CD4-positive, alpha-beta T cell (primary cell): ENCODE results near the gene GPR142. TPM values are rescaled to one million over a fixed set of nuclear protein-coding genes. Genes with fewer than 3 reads are reported as not detected.

Experiments used
- ATAC-seq: fragments of 200-7000 bp; cut with Tn5 transposase; one replicate; pipeline ENCODE4 v1.10.0; 2022; ENCODE audit warnings: mild to moderate bottlenecking; ENCODE audit not compliant: poor library complexity
- CTCF ChIA-PET: fragments of 350-600 bp; sonication (Branson Sonifier 250); formaldehyde crosslinking; loops from one replicate; lab custom pipeline; 2021; ENCODE audit warnings: antibody characterized with exemption, inconsistent platforms; lab: Charles Lee
- POLR2A ChIA-PET: fragments of 350-600 bp; sonication (Branson Sonifier 250); formaldehyde crosslinking; loops from one replicate; lab custom pipeline; 2021; ENCODE audit warnings: antibody characterized with exemption, inconsistent platforms; lab: Charles Lee
- DNase-seq, 14 experiments: peaks; one replicate each; pipeline ENCODE4 v3.0.0-alpha.2; 2013 to 2020; ENCODE audit warnings: mixed read lengths in 2 of 14
- H3K27ac ChIP-seq, 2 donors: one replicate each; pipeline versions ENCODE4 v1.5.1 to v1.7.0; 2013; ENCODE audit warnings: low read length in 2 of 2, low read depth in 1 of 2, mild to moderate bottlenecking in 1 of 2
- H3K27me3 ChIP-seq, 2 experiments: 1 replicate in 1 of 2; 2 replicates in 1 of 2; pipeline versions ENCODE4 v1.6.1 to v1.7.0; 2013; ENCODE audit warnings: low read length in 2 of 2, control low read depth in 1 of 2, mild to moderate bottlenecking in 1 of 2, moderate library complexity in 1 of 2; ENCODE audit not compliant: insufficient read depth in 2 of 2, control insufficient read depth in 1 of 2
- H3K36me3 ChIP-seq: one replicate; pipeline ENCODE4 v1.6.1; 2013; ENCODE audit warnings: low read length, control low read depth; ENCODE audit not compliant: insufficient read depth
- H3K4me1 ChIP-seq: one replicate; pipeline ENCODE4 v1.6.1; 2013; ENCODE audit warnings: low read length, control low read depth; ENCODE audit not compliant: insufficient read depth
- H3K4me3 ChIP-seq: one replicate; pipeline ENCODE4 v1.5.1; 2013; ENCODE audit warnings: mild to moderate bottlenecking, low read length, moderate library complexity
- H3K9me3 ChIP-seq, 2 experiments: 1 replicate in 1 of 2; 2 replicates in 1 of 2; pipeline versions ENCODE4 v1.6.1 to v1.7.0; 2013; ENCODE audit warnings: low read length in 2 of 2, mild to moderate bottlenecking in 2 of 2, control low read depth in 1 of 2, moderate library complexity in 1 of 2; ENCODE audit not compliant: control insufficient read depth in 1 of 2, insufficient read depth in 1 of 2
- H3K27ac Mint-ChIP-seq: one replicate; pipeline ENCODE4 v1.8.0; 2020; ENCODE audit warnings: mixed read lengths
- H3K27me3 Mint-ChIP-seq: one replicate; pipeline ENCODE4 v1.8.0; 2021; ENCODE audit warnings: mixed read lengths
- H3K36me3 Mint-ChIP-seq: one replicate; pipeline ENCODE4 v1.8.0; 2021; ENCODE audit warnings: low read depth, mixed read lengths
- H3K4me1 Mint-ChIP-seq: one replicate; pipeline ENCODE4 v1.8.0; 2021; ENCODE audit warnings: low read depth, mixed read lengths
- H3K4me3 Mint-ChIP-seq: one replicate; pipeline ENCODE4 v1.8.0; 2020; ENCODE audit warnings: mild to moderate bottlenecking, mixed read lengths
- H3K9me3 Mint-ChIP-seq: one replicate; pipeline ENCODE4 v1.8.0; 2020; ENCODE audit warnings: mixed read lengths
- CTCF ChIP-seq: fragments of 200-600 bp; IDR thresholded peaks from one replicate; pipeline ENCODE4 v1.8.0; 2022; ENCODE audit warnings: antibody characterized with exemption, mild to moderate bottlenecking
- intact Hi-C, 2 experiments: fragments of 100-400 bp; cut with DNase I in 1 of 2; cut with micrococcal nuclease in 1 of 2; formaldehyde crosslinking; loops; one replicate each; pipeline versions ENCODE4 v1.15.1 to v1.9.0; 2023 to 2025; cut with DNase I, micrococcal nuclease
- total RNA-seq, 174 experiments: library from RNA in 2 of 174; stranded (reverse) in 2 of 174; gene quantifications; one replicate each; pipeline ENCODE4 v1.2.3 and lab custom pipeline; 2021 to 2026

Gene GPR142
- total RNA-seq, 2 experiments from 2014 or later, result not detected

GRCh38 chr17:74393346-74393942 is 26.1 kb downstream of the GPR142 start:
- Mint-ChIP-seq H3K36me3 (no peaks in the 10 kb centered on the region), H3K4me3 (no peak overlapping the region), H3K9me3 (no peaks in the 10 kb centered on the region), H3K4me1 (no peaks in the 10 kb centered on the region), H3K27me3 (no peaks in the 10 kb centered on the region), H3K27ac (no peak overlapping the region)
- intact Hi-C loops, result no loop called here
- Histone ChIP-seq H3K27me3 (no peaks in the 10 kb centered on the region), H3K4me3 (no peak overlapping the region), H3K4me1 (no peaks in the 10 kb centered on the region), H3K36me3 (no peaks in the 10 kb centered on the region), H3K9me3 (no peaks in the 10 kb centered on the region), H3K27ac (no peak overlapping the region)
- TF ChIP-seq CTCF, result no peak
- ATAC-seq, result no peak
- POLR2A ChIA-PET, result no interaction called here
- CTCF ChIA-PET, result no interaction called here
- no peak for DNase-seq

DNA sequence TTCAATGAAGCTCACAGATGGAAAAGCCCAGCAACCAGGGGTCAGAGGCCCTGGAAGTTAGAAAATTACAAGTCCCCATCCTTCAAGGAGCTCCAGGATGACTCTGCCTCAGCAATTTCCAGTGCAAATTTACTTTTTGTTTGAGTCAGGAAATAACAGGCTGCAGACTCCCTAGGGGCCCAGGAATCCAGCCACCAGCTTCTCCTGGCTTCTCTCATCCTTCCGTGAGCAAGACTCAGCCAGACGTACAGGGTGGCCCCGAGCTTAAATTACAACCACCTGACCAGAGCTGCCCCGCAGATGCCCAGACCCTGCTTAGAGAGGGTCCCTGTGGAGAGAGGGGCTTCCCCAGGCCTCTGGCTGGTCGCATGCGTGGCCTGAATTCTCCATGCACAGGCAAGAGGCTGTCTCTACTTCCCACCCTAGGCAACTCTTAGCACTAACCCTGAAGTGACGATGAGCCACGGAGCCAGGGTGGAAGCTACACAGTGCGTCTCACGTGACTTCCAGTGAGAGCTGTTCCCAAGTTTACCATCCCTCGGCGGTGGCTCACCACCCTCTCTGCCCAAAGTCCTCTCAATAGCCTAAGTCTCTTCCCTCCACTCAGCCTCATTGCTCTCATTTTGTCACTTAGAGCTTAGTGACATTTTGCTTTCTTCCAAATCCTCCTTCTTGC is 27.1 kb downstream of the GPR142 start:
- intact Hi-C loops, result no loop called here
- Mint-ChIP-seq H3K9me3 (no peaks in the 10 kb centered on the region), H3K4me1 (no peaks in the 10 kb centered on the region), H3K27ac (no peak overlapping the region), H3K27me3 (no peaks in the 10 kb centered on the region), H3K36me3 (no peaks in the 10 kb centered on the region), H3K4me3 (no peak overlapping the region)
- no peak overlapping the region for H3K4me3 ChIP-seq
- H3K27ac ChIP-seq, result no peak overlapping the region
- H3K36me3 ChIP-seq, result no peaks in the 10 kb centered on the region
- ChIA-PET POLR2A (no interaction called here), CTCF (no interaction called here)
- no peaks in the 10 kb centered on the region for H3K4me1 ChIP-seq
- no peak for TF ChIP-seq CTCF
- H3K27me3 ChIP-seq, result no peaks in the 10 kb centered on the region
- ATAC-seq (no peak), DNase-seq (no peak)
- H3K9me3 ChIP-seq, result no peaks in the 10 kb centered on the region

DNA sequence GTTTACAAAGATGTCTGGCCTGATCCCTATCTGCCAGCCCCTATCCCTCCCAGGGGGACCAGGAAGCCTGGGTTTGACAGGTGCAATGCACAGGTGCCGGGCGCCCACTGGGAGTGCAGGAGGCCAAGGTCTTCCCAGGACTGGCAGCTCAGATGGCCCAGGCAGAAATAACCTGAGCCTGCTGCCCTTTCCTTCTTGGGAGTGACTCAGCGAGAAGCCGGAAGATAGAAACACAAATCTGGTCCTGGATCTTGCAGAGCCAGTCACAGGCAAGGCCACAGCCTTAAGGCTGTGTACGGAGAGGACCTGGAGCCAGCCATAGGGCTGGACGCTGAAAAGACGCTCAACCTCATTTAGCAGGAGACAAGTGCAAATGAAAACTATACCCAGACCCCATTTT is 27.7 kb downstream of the GPR142 start:
- H3K36me3 ChIP-seq, result no peaks in the 10 kb centered on the region
- ATAC-seq (no peak), DNase-seq (no peak)
- no peaks in the 10 kb centered on the region for H3K27me3 ChIP-seq
- POLR2A ChIA-PET, result no interaction called here
- H3K27ac ChIP-seq, result no peak overlapping the region
- CTCF ChIA-PET, result interaction anchor here (1.0 kb wide), 1 partner anchor 16 kb away, joined by 3 read pairs; no protein-coding TSS in a partner anchor
- Mint-ChIP-seq H3K36me3 (no peaks in the 10 kb centered on the region), H3K4me3 (no peak overlapping the region), H3K27ac (no peak overlapping the region), H3K27me3 (no peaks in the 10 kb centered on the region), H3K9me3 (no peaks in the 10 kb centered on the region), H3K4me1 (no peaks in the 10 kb centered on the region)
- intact Hi-C loops, result no loop called here
- no peaks in the 10 kb centered on the region for H3K4me1 ChIP-seq
- TF ChIP-seq CTCF, result no peak
- no peak overlapping the region for H3K4me3 ChIP-seq
- H3K9me3 ChIP-seq, result no peaks in the 10 kb centered on the region
